ENCODE measurements around the gene ACVR1C.

ACVR1C gene

GRCh38 chr2:157628477-157629415 is at the start of gene ACVR1C:
ACVR1C (minus strand) TSS chr2:157628864; CDS start chr2:157628644, 220 bp downstream.
- peak; percentile 17 for DNase-seq (ENCODE audit: low read depth, low spot score)

- DNase-seq (ENCODE audit: low read depth, low spot score): no peak
Measured at GRCh38 chr2:157677941-157678340, 49.3 kb upstream of the ACVR1C start.

- no peak for DNase-seq (ENCODE audit: low read depth, low spot score)
Measured at GRCh38 chr2:157672129-157672528, 43.5 kb upstream of the ACVR1C start.

GRCh38 chr2:157662401-157662800 is 33.7 kb upstream of the ACVR1C start:
- DNase-seq (ENCODE audit: low read depth, low spot score): no peak

GRCh38 chr2:157661776-157662175 is 33.1 kb upstream of the ACVR1C start:
- DNase-seq (ENCODE audit: low read depth, low spot score): no peak

GRCh38 chr2:157657858-157658257 is 29.2 kb upstream of the ACVR1C start:
- no peak for DNase-seq (ENCODE audit: low read depth, low spot score)

GRCh38 chr2:157657101-157657500 is 28.4 kb upstream of the ACVR1C start:
- no peak for DNase-seq (ENCODE audit: low read depth, low spot score)

GRCh38 chr2:157644776-157645175 is 16.1 kb upstream of the ACVR1C start:
- no peak for DNase-seq (ENCODE audit: low read depth, low spot score)

GRCh38 chr2:157631861-157632260 is 3.2 kb upstream of the ACVR1C start:
- DNase-seq (ENCODE audit: low read depth, low spot score): no peak

GRCh38 chr2:157627594-157628476 is 829 bp downstream of the ACVR1C start:
- DNase-seq (ENCODE audit: low read depth, low spot score): peak; percentile 3

- no peak for DNase-seq (ENCODE audit: low read depth, low spot score)
Measured at GRCh38 chr2:157625296-157625695, 3.4 kb downstream of the ACVR1C start.

GRCh38 chr2:157620956-157621355 is 7.7 kb downstream of the ACVR1C start:
- DNase-seq (ENCODE audit: low read depth, low spot score): no peak

GRCh38 chr2:157611726-157612125 is 16.9 kb downstream of the ACVR1C start:
- no peak for DNase-seq (ENCODE audit: low read depth, low spot score)

- DNase-seq (ENCODE audit: low read depth, low spot score): no peak
Measured at GRCh38 chr2:157611110-157611509, 17.6 kb downstream of the ACVR1C start.

GRCh38 chr2:157606534-157606933 is 22.1 kb downstream of the ACVR1C start:
- DNase-seq (ENCODE audit: low read depth, low spot score): no peak

- DNase-seq (ENCODE audit: low read depth, low spot score): no peak
Measured at GRCh38 chr2:157603198-157603597, 25.5 kb downstream of the ACVR1C start.

- DNase-seq (ENCODE audit: low read depth, low spot score): no peak
Measured at GRCh38 chr2:157601807-157602206, 26.9 kb downstream of the ACVR1C start.

- peak; percentile 41 for DNase-seq (ENCODE audit: low read depth, low spot score)
Measured at GRCh38 chr2:157596992-157597681, 31.5 kb downstream of the ACVR1C start.

- DNase-seq (ENCODE audit: low read depth, low spot score): no peak
Measured at GRCh38 chr2:157593411-157593810, 35.3 kb downstream of the ACVR1C start.

- no peak for DNase-seq (ENCODE audit: low read depth, low spot score)
Measured at GRCh38 chr2:157592948-157593347, 35.7 kb downstream of the ACVR1C start.

- no peak for DNase-seq (ENCODE audit: low read depth, low spot score)
Measured at GRCh38 chr2:157592374-157592773, 36.3 kb downstream of the ACVR1C start.

GRCh38 chr2:157587576-157587975 is 41.1 kb downstream of the ACVR1C start:
- no peak for DNase-seq (ENCODE audit: low read depth, low spot score)
